T-helper 2 cell treated with Interferon-gamma antibody and Interleukin-4, amounts not matched to agents 100 ng/mL and 5 ng/mL, for 36 hours (primary cell): ENCODE results near the gene LDLRAD4. TPM values are rescaled to one million over a fixed set of nuclear protein-coding genes. Genes with fewer than 3 reads are reported as not detected.

Experiments used
- intact Hi-C: fragments of 100-400 bp; cut with micrococcal nuclease; formaldehyde crosslinking; loops from one replicate; pipeline ENCODE4 v1.15.1; 2023
- total RNA-seq: library from RNA; stranded (reverse); gene quantifications from 2 replicates; pipeline ENCODE4 v1.2.3, GENCODE V29; 2022

LDLRAD4 gene
- total RNA-seq, 1 donor from 2014 or later: 28.5 TPM

DNA sequence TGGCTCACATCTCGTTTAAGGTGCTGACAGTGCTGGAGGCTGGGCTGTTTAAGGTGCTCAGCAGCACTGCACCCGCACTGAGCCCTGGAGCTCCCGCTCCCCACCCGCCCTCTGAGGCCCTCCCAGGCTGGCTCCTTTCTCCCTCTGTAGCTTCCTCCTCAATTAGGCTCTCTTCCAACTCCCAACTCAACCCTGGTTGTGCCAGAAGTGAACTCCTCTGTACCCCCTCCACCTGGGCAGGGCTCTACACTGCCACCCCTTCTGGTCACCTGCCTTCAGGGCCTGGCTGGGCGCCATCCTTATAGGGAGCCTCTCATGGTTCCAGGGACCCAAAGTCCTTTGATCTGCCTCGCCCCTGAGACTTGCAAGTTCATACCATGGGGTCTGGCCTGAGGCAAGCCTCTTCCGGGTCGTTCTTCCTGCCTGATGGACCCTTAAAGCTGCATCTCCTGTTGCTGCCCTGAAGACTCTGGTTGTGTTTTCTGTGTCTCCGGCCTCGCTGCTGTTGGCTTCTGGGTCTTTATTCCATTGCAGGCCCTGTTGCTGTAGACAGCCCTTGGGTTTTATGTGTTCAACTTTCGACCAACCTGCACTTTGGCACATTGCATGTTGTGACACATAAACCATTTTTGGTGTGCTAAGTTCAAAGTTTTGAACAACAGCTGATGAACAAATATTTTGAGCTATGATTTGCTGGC is 199.6 kb downstream of the LDLRAD4 start:
- intact Hi-C loops: no loop called here

DNA sequence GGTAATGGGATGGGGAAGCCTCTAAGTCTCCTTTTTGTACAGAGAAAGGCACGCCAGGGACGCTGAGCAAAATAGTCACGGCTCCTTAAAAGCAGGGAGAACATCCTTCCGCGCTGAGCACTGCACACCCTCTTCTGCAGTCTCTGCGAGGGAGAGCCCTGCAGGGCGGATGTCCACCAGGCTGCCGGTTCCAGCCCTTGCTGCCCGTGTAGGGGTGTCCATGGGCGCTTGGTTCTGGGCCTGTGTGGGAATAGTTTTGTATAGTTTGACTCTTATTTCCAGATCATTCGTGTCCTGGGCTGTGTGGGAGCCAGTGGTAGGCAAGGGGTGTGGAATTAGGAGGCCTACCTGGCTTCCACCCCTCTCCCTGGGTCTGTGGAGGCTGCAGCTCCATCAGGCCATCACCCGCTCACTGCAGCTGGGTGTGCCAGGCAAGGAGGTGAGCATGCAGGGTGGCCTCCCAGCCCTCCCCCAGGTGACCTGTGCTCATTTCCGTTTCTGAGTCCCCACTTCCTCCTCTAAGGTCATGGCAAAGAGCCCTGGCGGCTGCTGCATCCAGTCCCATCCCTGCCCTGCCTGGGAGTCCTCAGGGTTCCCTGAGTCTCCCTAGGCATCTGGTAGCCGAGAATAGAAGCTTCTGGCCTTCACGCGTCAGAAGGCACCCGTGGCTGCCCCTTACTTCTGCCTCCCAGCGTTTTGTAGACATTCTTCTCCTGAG is 202.6 kb downstream of the LDLRAD4 start:
- intact Hi-C loops: no loop called here

- intact Hi-C loops: no loop called here
These were observed 204.1 kb downstream of the LDLRAD4 start for GRCh38 chr18:13422541-13423147.

GRCh38 chr18:13423352-13423751 is 204.8 kb downstream of the LDLRAD4 start:
- intact Hi-C loops: no loop called here

DNA sequence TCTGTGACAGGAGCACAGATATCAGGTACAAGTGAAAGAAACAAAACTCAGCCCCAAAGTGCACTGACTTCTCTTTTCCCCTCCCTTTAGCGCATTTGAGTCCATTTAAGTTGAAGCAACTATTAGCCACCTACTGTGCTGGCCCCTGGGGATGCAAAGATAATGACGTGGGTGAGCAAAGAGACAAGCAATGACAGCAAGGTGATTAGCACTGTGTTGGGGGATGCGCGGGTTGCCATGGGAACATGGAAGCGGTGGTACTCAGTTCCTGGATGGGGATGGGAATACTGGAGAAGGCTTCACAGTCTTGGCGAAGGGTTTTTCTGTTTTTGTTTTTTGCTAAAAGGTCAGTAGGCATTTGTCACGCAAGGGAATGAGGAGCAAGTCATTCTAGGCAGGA is 205.8 kb downstream of the LDLRAD4 start:
- intact Hi-C loops: no loop called here

- intact Hi-C loops: no loop called here
These were observed 207.0 kb downstream of the LDLRAD4 start for GRCh38 chr18:13425357-13426091.

- intact Hi-C loops: no loop called here
These were observed 208.8 kb downstream of the LDLRAD4 start for GRCh38 chr18:13427354-13427753.

DNA sequence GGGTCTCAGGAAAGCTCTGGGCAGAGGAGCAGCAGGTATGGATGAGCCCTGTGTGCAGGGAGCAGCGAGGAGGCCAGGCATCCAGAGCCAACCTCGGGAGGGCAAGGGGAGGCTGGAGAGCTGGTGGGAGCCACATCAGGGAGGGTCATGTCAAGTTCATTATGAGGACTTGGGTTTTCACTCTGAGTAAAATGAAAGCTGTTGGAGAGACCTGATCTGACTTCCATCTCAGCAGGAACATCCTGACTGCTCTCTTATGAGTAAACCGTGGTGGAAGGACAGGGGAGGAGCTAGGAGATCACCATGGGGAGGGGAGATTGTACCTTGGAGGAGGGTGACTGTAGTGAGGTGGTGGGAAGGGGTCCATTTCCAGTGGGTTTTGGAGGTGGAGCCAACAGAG is 209.8 kb downstream of the LDLRAD4 start:
- intact Hi-C loops: no loop called here

DNA sequence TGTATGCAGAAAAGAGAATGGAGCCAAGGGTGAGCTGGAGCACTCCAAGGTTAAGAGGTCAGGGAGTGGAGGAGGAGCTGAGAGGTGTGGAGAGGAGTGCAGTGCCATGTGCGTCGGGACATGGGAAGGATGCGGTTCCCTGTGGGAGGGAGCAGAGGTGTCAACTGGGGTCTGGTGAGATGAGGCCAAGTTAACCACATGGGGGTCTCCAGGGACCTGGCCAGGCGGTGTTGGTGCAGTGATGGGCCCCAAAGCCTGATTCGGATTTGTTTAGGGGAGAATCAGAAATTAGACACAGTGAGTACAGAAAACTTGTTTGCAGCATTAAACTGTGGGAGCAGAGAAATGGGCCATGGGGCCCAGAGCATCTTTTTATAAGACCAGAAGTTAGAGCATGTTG is 210.5 kb downstream of the LDLRAD4 start:
- intact Hi-C loops: no loop called here

DNA sequence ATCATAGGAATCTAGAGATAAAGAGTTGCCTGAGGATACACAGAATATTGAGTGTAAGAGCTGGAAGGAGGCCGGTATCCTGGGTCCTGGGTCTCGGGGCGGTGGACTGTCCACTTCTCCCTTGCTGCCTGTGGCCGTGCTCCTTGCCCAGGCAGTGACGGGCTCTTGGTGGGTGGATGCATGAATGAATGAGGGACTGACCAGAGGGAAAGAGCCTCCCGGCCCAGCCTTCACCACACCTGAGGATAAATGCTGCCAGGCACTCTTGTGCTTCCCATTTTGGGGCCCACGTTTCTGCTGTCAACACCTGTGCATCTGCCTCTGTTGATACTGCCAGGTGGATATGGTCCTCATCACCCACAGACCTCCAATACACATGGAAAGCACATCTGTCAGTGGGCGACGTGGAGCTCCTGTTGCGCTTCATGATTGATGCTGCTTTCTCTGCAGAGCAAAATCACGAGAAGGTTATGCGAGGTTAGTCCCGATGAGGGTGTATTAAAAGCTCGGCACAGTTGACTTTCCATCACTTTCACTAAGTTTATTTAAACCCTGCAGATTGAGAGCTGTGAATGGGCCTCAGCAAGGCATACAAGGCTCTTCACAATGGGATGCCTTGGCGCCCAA is 211.4 kb downstream of the LDLRAD4 start:
- intact Hi-C loops: no loop called here

GRCh38 chr18:13430663-13431062 is 212.1 kb downstream of the LDLRAD4 start:
- intact Hi-C loops: no loop called here

GRCh38 chr18:13431886-13432285 is 213.3 kb downstream of the LDLRAD4 start:
- intact Hi-C loops: no loop called here

DNA sequence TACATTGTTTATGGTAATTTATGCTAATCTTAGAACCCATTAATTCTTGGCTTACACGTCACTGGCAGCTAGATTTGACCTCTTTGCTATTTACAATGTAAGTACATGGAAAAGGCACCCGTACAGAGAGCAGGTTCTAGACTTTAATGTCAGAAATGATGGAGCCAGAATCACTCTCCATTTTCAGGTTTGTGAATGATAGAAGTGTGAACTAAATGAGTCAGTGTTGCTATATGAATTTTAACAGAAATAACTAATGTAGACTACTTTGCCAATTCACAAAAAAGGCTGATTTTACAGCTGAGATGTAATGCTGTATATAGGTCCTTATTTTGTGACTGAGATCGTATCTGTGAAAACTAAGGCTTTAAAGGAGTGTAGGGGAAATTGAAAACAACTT is 214.6 kb downstream of the LDLRAD4 start:
- intact Hi-C loops: no loop called here

GRCh38 chr18:13433685-13434084 is 215.1 kb downstream of the LDLRAD4 start:
- intact Hi-C loops: no loop called here

GRCh38 chr18:13434854-13435253 is 216.3 kb downstream of the LDLRAD4 start:
- intact Hi-C loops: no loop called here

DNA sequence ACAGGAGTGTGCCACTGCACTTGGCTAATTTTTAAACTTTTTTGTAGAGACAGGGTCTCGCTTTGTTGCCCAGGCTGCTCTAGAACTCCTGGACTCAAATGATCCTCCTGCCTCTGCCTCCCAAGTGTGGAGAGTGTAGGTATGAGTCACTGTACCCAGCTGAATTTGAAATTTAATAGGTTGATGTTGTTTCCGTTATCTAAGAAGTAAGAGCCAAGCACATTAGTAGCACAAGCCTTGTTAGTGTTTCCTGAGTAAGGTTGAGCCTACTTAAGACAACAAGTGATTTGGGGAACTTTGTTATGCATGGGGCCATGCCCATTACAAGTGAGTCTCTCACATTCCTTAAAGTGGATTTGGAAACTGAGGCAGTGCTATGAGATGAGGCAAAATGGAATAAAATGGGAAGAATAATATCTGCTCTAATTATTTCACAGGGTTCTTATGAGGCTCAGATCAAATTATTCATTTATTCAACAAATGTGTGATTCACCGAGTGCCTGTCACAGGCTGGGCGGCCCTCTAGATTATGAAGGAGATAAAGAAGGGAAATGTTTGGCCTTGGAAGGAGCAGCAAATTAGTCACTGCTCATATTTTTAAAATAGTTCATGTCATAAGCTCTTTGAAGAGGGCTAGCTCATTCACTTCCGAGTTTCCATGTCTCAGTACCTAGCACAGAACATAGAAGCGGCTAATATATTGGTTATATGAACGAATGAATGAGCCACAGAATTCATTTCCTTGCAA is 217.2 kb downstream of the LDLRAD4 start:
- intact Hi-C loops: loop anchor here (2.0 kb wide), 1 partner anchor 59 kb away; no protein-coding TSS in a partner anchor

DNA sequence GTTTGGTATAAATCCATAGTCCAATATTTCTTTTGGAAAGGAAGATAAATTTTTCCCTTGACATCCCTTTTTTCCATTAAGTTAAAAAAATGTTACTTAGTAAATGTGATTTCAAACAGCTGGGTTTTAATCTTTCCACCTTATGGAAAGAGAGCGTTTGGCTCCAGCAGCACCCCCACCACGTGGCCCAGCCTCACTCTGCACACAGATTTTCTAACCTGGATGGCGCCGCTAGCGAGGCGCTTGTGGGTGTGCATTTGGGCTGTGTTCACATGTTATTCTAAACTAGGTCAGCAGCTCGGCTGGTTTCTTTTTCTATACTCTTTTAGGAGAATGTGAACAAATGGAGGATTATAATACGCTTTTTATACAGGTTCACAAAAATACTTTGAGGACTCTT is 218.0 kb downstream of the LDLRAD4 start:
- intact Hi-C loops: loop anchor here (2.0 kb wide), 1 partner anchor 60 kb away; no protein-coding TSS in a partner anchor

DNA sequence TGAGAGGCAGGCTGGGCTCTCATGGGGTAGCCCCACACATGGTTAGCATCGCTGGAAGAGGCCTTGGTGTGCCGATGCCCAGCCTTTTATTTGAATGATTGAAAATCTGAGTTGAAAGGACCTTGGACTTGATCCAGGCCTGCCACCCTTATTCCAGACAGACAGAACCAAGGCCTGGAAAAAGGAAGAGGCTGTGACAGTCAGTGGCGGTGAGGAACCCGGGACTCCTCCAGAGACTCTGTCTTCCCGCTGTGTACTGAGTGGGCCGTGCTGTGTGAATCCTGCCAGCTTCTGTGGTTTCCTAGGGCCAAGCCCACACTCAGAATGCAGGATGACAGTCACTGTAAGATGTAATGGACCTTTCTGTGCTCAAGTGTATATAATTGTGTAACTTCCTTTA is 218.5 kb downstream of the LDLRAD4 start:
- intact Hi-C loops: loop anchor here (2.0 kb wide), 1 partner anchor 60 kb away; no protein-coding TSS in a partner anchor

DNA sequence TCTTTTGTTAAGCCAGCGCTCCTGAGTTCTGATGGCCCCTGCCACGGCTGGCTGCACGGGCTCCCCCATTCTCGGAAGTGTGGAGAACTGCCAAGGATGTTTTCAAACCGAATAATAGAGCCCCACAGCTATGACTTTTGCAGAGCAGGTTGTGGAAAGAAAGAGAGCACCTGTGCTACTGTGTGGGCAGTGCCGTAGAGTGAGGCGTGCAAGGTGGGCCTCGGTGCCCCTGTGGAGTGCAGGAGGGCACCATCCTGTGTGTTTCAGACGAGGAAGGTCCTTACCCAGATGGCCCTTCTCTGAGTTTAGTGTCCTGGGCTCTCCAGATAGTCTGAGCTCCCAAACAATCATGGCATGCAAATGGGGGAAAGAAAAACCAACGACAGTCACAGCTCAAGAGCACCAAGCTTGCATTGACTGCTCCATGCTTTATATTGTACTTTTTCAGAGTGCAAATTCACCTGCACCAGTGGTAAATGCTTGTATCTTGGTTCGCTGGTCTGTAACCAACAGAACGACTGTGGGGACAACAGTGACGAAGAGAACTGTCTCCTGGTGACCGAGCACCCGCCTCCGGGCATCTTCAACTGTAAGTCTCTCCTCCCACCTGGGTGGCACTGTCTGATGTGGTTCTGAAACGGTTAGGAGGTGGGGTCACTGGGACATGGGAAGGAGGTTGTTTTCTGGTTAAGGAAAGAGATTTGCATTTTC is 219.4 kb downstream of the LDLRAD4 start:
- intact Hi-C loops: loop anchor here (1.0 to 2.0 kb wide), 3 partner anchors 27 to 221 kb away; no protein-coding TSS in a partner anchor
